MCF 10A (cell line): ENCODE measurements around the gene PLPP3. TPM values are rescaled to one million over a fixed set of nuclear protein-coding genes. Genes with fewer than 3 reads are reported as not detected.
"Not testable (repeated sequence)": the region's sequence is repeated elsewhere in the genome, so short reads cannot be mapped to it uniquely, and the experiment has no call there.

ENCODE experiments used
- BruUV-seq: library from RNA; stranded (reverse); fragments of 400-500 nt; replicated peaks from 2 replicates; lab custom pipeline; 2021; lab: Mats Ljungman, UMichigan
- CTCF ChIA-PET: fragments of 300-600 bp; sonication (Branson Sonifier 250); formaldehyde crosslinking; extraction: SDS; loops from one replicate; lab custom pipeline; 2021; ENCODE audit warnings: antibody characterized with exemption, inconsistent platforms; lab: Yijun Ruan, JAX
- POLR2A ChIA-PET: fragments of 300-600, 350-650 bp; sonication (Branson Sonifier 250); formaldehyde crosslinking; extraction: SDS; loops from one replicate; lab custom pipeline; 2020; ENCODE audit warnings: antibody characterized with exemption, inconsistent platforms; lab: Yijun Ruan, JAX
- DNase-seq: peaks from one replicate; pipeline ENCODE4 v3.0.0-alpha.2; 2018; ENCODE audit not compliant: unreplicated experiment
- H3K27ac Mint-ChIP-seq: one replicate; pipeline ENCODE4 v1.8.0; 2022; ENCODE audit warnings: mild to moderate bottlenecking, low read depth, mixed read lengths; ENCODE audit not compliant: unreplicated experiment
- H3K27me3 Mint-ChIP-seq: one replicate; pipeline ENCODE4 v1.8.0; 2022; ENCODE audit warnings: mixed read lengths; ENCODE audit not compliant: insufficient read depth, unreplicated experiment
- H3K36me3 Mint-ChIP-seq: one replicate; pipeline ENCODE4 v1.8.0; 2022; ENCODE audit warnings: mild to moderate bottlenecking, moderate library complexity, mixed read lengths; ENCODE audit not compliant: insufficient read depth, unreplicated experiment
- H3K4me1 Mint-ChIP-seq: one replicate; pipeline ENCODE4 v1.8.0; 2022; ENCODE audit warnings: mixed read lengths; ENCODE audit not compliant: insufficient read depth, unreplicated experiment
- H3K4me3 Mint-ChIP-seq: one replicate; pipeline ENCODE4 v1.8.0; 2022; ENCODE audit warnings: mild to moderate bottlenecking, moderate library complexity, mixed read lengths; ENCODE audit not compliant: unreplicated experiment
- H3K9me3 Mint-ChIP-seq: one replicate; pipeline ENCODE4 v1.8.0; 2022; ENCODE audit warnings: mixed read lengths; ENCODE audit not compliant: unreplicated experiment
- CTCF ChIP-seq: fragments of 200-600 bp; IDR thresholded peaks from one replicate; pipeline ENCODE4 v1.8.0; 2022; ENCODE audit warnings: antibody characterized with exemption, mild to moderate bottlenecking; ENCODE audit not compliant: unreplicated experiment
- intact Hi-C: fragments of 100-400 bp; cut with micrococcal nuclease; formaldehyde crosslinking; loops from 2 replicates; pipeline ENCODE4 v1.14.1; 2022
- total RNA-seq: library from RNA; stranded (reverse); gene quantifications from 2 replicates; pipeline ENCODE4 v1.2.3, GENCODE V29; 2022

PLPP3 gene
- total RNA-seq, 1 experiment from 2014 or later, result 0.84 TPM

GRCh38 chr1:56626546-56626945 lies 47.2 kb upstream of the PLPP3 start:
- H3K4me3 Mint-ChIP-seq, result no peak overlapping the region
- ChIA-PET POLR2A (no interaction called here), CTCF (interaction anchor here (0.6 kb wide), 1 partner anchor 878 kb away, joined by 3 read pairs; no protein-coding TSS in a partner anchor)
- no TSS peak for BruUV-seq
- H3K27ac Mint-ChIP-seq, result no peak overlapping the region
- no peak for TF ChIP-seq CTCF
- DNase-seq, result no peak
- intact Hi-C loops, result no loop called here
- no peaks in the 10 kb centered on the region for H3K9me3 Mint-ChIP-seq
- no peaks in the 10 kb centered on the region for H3K36me3 Mint-ChIP-seq
- H3K27me3 Mint-ChIP-seq, result no peaks in the 10 kb centered on the region
- H3K4me1 Mint-ChIP-seq, result no peaks in the 10 kb centered on the region

- DNase-seq, result no peak
- H3K4me1 Mint-ChIP-seq, result no peaks in the 10 kb centered on the region
- CTCF ChIA-PET, result interaction anchor here (0.8 kb wide), 1 partner anchor 20 kb away, joined by 3 read pairs; no protein-coding TSS in a partner anchor
- POLR2A ChIA-PET, result no interaction called here
- TF ChIP-seq CTCF, result no peak
- no peaks in the 10 kb centered on the region for H3K27me3 Mint-ChIP-seq
- H3K4me3 Mint-ChIP-seq, result no peak overlapping the region
- no peaks in the 10 kb centered on the region for H3K36me3 Mint-ChIP-seq
- no peaks in the 10 kb centered on the region for H3K9me3 Mint-ChIP-seq
- H3K27ac Mint-ChIP-seq, result no peak overlapping the region
- no TSS peak for BruUV-seq
- intact Hi-C loops, result no loop called here
These were observed 46.6 kb upstream of the PLPP3 start for GRCh38 chr1:56625819-56626440.

- BruUV-seq, result no TSS peak
- DNase-seq, result peak; percentile 55
- intact Hi-C loops, result no loop called here
- H3K4me1 Mint-ChIP-seq, result peaks cover 8% of the 10 kb centered on the region
- no peak overlapping the region for H3K4me3 Mint-ChIP-seq
- H3K27me3 Mint-ChIP-seq, result no peaks in the 10 kb centered on the region
- TF ChIP-seq CTCF, result no peak
- H3K9me3 Mint-ChIP-seq, result peaks cover 8% of the 10 kb centered on the region
- CTCF ChIA-PET, result interaction anchor here (0.7 to 1.1 kb wide), 3 partner anchors 653 to 1252 kb away, joined by 3 read pairs; no protein-coding TSS in a partner anchor
- no peak overlapping the region for H3K27ac Mint-ChIP-seq
- no peaks in the 10 kb centered on the region for H3K36me3 Mint-ChIP-seq
- POLR2A ChIA-PET, result no interaction called here
These were observed 37.8 kb upstream of the PLPP3 start for GRCh38 chr1:56617141-56617540.

- H3K36me3 Mint-ChIP-seq, BruUV-seq, intact Hi-C loops, H3K27me3 Mint-ChIP-seq, CTCF ChIA-PET, DNase-seq, H3K4me3 Mint-ChIP-seq, POLR2A ChIA-PET, H3K27ac Mint-ChIP-seq, H3K4me1 Mint-ChIP-seq, H3K9me3 Mint-ChIP-seq: not testable (repeated sequence)
These were observed 31.4 kb upstream of the PLPP3 start for GRCh38 chr1:56610770-56611169.

GRCh38 chr1:56610097-56610496 lies 30.7 kb upstream of the PLPP3 start:
- H3K27ac Mint-ChIP-seq, H3K27me3 Mint-ChIP-seq, CTCF ChIA-PET, H3K9me3 Mint-ChIP-seq, H3K36me3 Mint-ChIP-seq, BruUV-seq, H3K4me1 Mint-ChIP-seq, H3K4me3 Mint-ChIP-seq, intact Hi-C loops, DNase-seq, POLR2A ChIA-PET: not testable (repeated sequence)

GRCh38 chr1:56595397-56596191 lies 16.2 kb upstream of the PLPP3 start:
- H3K27ac Mint-ChIP-seq, H3K4me3 Mint-ChIP-seq, H3K27me3 Mint-ChIP-seq, H3K9me3 Mint-ChIP-seq, intact Hi-C loops, BruUV-seq, H3K4me1 Mint-ChIP-seq, H3K36me3 Mint-ChIP-seq, POLR2A ChIA-PET, DNase-seq: not testable (repeated sequence)
- CTCF ChIA-PET, result interaction anchor here (0.7 kb wide), 1 partner anchor 10 kb away, joined by 3 read pairs; no protein-coding TSS in a partner anchor
